Measurements from ENCODE around the gene LRP3. TPM values are rescaled to one million over a fixed set of nuclear protein-coding genes. Genes with fewer than 3 reads are reported as not detected.
A peak's percentile ranks its signal among the peaks of the same experiment; 100 is the strongest.

The LRP3 gene
- total RNA-seq, 4 donors from 2014 or later: 31.0 to 66.7 (median 38.5) TPM

DNA sequence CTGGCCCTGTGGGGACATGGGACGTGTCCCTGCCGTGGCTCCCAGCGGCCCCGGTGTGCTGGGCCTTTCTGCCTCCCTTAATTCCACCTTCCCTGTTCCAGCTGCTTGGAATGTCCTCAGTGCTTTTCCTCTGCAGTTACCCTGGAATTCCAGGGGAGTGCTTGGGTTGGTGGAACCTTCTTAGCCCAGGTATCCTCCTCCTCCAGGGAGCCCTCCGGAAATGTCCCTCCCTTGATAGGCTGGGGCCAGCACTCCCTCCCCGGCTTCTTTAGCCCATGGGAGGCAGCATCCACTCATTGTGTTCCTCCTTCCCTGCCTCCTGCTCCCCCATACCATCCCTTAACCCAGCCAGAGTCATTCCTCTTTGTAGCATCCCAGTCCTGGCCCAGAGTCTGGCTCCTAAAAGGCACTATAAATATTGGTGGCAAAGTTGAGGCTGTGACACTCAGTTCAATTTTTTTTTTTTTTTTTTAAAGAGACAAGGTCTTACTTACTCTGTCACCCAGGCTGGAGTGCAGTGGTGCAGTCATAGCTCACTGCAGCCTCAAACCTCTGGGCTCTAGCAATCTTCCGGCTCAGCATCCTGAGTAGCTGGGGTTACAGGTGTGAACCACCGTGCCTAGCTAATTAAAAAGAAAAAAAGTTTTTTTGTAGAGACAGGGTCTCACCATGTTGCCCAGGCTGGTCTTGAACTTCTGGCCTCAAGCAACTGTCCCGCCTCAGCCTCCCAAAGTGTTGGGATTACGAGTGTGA, 45.3 kb downstream of the LRP3 start:
- H3K9me3 ChIP-seq: no peaks in the 10 kb centered on the region
- no peak for TF ChIP-seq EP300 (IDR thresholded peaks at IDR 0.05)
- TF ChIP-seq POLR2A (IDR thresholded peaks at IDR 0.05): no peak
- TF ChIP-seq POLR2AphosphoS5 (IDR thresholded peaks at IDR 0.05): no peak
- TF ChIP-seq CTCF (IDR thresholded peaks at IDR 0.05): no peak
- H3K4me3 ChIP-seq: no peak overlapping the region
- peaks cover 0 to 10% (median 0%) of the 10 kb centered on the region in 3 donors for H3K4me1 ChIP-seq
- H3K27me3 ChIP-seq: peaks cover 41% of the 10 kb centered on the region
- 74 to 77% methylated on average over 8 to 9 of the region's 10 CpGs for WGBS, 2 donors (ENCODE audit: low coverage in 1 of 2)
- no peaks in the 10 kb centered on the region for H3K36me3 ChIP-seq
- no peak overlapping the region for H3K27ac ChIP-seq
- ATAC-seq: no peak

DNA sequence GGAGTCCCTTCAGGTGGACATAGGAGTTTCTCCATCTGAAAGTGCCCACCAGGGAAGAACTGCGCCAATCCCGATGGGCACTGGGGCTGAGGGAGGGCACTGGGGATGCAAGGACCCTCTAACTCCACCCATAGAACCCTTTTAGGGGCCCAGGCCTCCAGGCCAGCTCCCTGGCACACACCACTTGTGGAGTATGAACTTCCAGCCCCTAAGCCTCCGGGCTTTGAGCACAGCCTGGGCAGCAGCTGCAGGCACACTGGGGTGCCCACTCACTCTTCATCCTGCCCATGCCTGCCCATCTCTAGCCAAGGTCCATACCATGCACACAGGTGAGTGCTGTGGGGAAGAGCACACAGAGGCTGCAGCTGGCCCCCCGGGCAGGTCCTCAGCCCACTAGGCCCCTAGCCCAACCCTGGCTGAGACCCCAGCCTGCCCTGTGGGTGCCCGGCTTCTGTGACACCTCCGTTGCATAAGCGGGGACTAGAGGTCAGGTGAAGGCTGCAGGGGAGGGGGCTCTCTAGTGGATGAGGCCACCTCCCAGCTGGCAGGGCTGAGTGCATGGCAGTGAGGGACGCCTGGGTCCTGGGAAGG, 46.1 kb downstream of the LRP3 start:
- peaks cover 32% of the 10 kb centered on the region for H3K27me3 ChIP-seq
- no peak for ATAC-seq
- WGBS, 2 donors (ENCODE audit: low coverage in 1 of 2): 100% methylated on average over 1 of the region's 8 CpGs; no CpG with 5 or more reads in 1 of the 2 donors
- no peak overlapping the region for H3K4me3 ChIP-seq
- peaks cover 0 to 10% (median 0%) of the 10 kb centered on the region in 3 donors for H3K4me1 ChIP-seq
- no peak overlapping the region for H3K27ac ChIP-seq
- H3K36me3 ChIP-seq: no peaks in the 10 kb centered on the region
- TF ChIP-seq EP300 (IDR thresholded peaks at IDR 0.05) (no peak), CTCF (IDR thresholded peaks at IDR 0.05) (no peak), POLR2A (IDR thresholded peaks at IDR 0.05) (no peak), POLR2AphosphoS5 (IDR thresholded peaks at IDR 0.05) (no peak)
- H3K9me3 ChIP-seq: peaks cover 0 to 3% (median 0%) of the 10 kb centered on the region in 3 donors

DNA sequence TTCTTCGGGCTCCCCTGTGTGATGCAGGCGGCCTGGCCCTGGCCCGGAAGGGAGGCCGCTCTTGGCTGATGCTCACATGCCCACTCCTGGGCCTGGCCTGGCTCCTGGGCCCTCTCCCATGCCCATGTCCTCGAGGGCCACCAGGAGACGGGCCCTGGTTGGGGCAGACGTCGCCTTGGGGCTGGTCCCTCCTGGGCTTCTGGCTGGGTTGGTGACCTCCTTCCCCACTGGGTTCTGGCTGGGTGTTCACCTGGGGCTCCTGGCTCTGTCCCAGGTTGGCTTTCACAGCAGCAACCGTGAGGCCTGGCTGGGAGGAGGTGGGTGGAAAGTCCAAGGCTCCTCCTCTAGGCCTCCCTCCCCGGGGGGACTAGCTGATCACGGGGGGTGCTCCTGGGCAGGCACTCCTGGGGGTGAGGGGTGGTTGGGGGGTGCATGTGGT, 47.0 kb downstream of the LRP3 start:
- H3K4me1 ChIP-seq: peaks cover 0 to 10% (median 0%) of the 10 kb centered on the region in 3 donors
- peaks cover 0 to 11% (median 0%) of the 10 kb centered on the region in 3 donors for H3K9me3 ChIP-seq
- no CpG with 5 or more reads among the region's 11 CpGs for WGBS, 2 donors (ENCODE audit: low coverage in 1 of 2)
- ATAC-seq: no peak
- no peak overlapping the region for H3K4me3 ChIP-seq
- TF ChIP-seq EP300 (IDR thresholded peaks at IDR 0.05) (no peak), POLR2A (IDR thresholded peaks at IDR 0.05) (no peak), CTCF (IDR thresholded peaks at IDR 0.05) (no peak)
- no peak overlapping the region for H3K27ac ChIP-seq
- H3K36me3 ChIP-seq: no peaks in the 10 kb centered on the region
- H3K27me3 ChIP-seq: peaks cover 27% of the 10 kb centered on the region

- TF ChIP-seq POLR2AphosphoS5 (IDR thresholded peaks at IDR 0.05) (no peak), CTCF (IDR thresholded peaks at IDR 0.05) (peak in 3 of 4 experiments; percentile 55 to 89 (median 67)), POLR2A (IDR thresholded peaks at IDR 0.05) (no peak), EP300 (IDR thresholded peaks at IDR 0.05) (no peak)
- H3K27ac ChIP-seq: no peak overlapping the region
- H3K4me3 ChIP-seq: no peak overlapping the region
- peaks cover 27% of the 10 kb centered on the region for H3K27me3 ChIP-seq
- peaks cover 0 to 10% (median 0%) of the 10 kb centered on the region in 3 donors for H3K4me1 ChIP-seq
- peak; percentile 29 for ATAC-seq
- peaks cover 0 to 12% (median 0%) of the 10 kb centered on the region in 3 donors for H3K9me3 ChIP-seq
- H3K36me3 ChIP-seq: no peaks in the 10 kb centered on the region
- WGBS, 2 donors (ENCODE audit: low coverage in 1 of 2): no CpG with 5 or more reads among the region's 22 CpGs
These were observed 47.5 kb downstream of the LRP3 start for GRCh38 chr19:33241530-33242101.
